Measurements from ENCODE around the gene TEAD1.
"Not testable (repeated sequence)": the region's sequence is repeated elsewhere in the genome, so short reads cannot be mapped to it uniquely, and the experiment has no call there.

Gene TEAD1

GRCh38 chr11:12756454-12756806 lies 82.2 kb downstream of the TEAD1 start:
- no peak overlapping the region for H4K8ac ChIP-seq (ENCODE audit: low read depth, low read length)
- H2BK5ac ChIP-seq (ENCODE audit: low read length): no peak overlapping the region
- peaks cover 0 to 3% of the 10 kb centered on the region in 2 donors for H3K36me3 ChIP-seq (replicated peaks in 1 of 2; ENCODE audit: control insufficient read depth in 2 of 2, insufficient read depth in 2 of 2, low read length in 2 of 2)
- H4K91ac ChIP-seq (ENCODE audit: low read depth, low read length, poor library complexity): no peak overlapping the region
- no peak overlapping the region for H2AK5ac ChIP-seq (ENCODE audit: low read depth, low read length)
- H3K27me3 ChIP-seq (ENCODE audit: control insufficient read depth in 3 of 3, insufficient read depth in 3 of 3, low read depth in 1 of 3, low read length in 3 of 3): no peaks in the 10 kb centered on the region
- H3K4me3 ChIP-seq (ENCODE audit: low read length in 2 of 2): no peak overlapping the region
- H3K4me1 ChIP-seq (ENCODE audit: control insufficient read depth in 2 of 2, insufficient read depth in 1 of 2, low read depth in 1 of 2, low read length in 2 of 2): peaks cover 3 to 11% of the 10 kb centered on the region in 2 donors
- H2BK120ac ChIP-seq (ENCODE audit: low read depth, low read length): no peak overlapping the region
- H3K9ac ChIP-seq (ENCODE audit: low read depth, low read length, poor library complexity): no peak overlapping the region
- H2BK12ac ChIP-seq (ENCODE audit: low read length): no peak overlapping the region
- no peak overlapping the region for H3K4me2 ChIP-seq (ENCODE audit: insufficient read depth, low read length, poor library complexity, severe bottlenecking)
- no peak overlapping the region for H3K27ac ChIP-seq (replicated peaks; ENCODE audit: low read length)
- H3K4ac ChIP-seq (ENCODE audit: low read length): no peak overlapping the region
- H3K14ac ChIP-seq (ENCODE audit: low read length): no peak overlapping the region
- no peak overlapping the region for H2AFZ ChIP-seq (ENCODE audit: low read length)
- no peak overlapping the region for H2BK15ac ChIP-seq (ENCODE audit: low read length)
- peaks cover 2% of the 10 kb centered on the region for H3K79me1 ChIP-seq (ENCODE audit: low read depth, low read length)
- WGBS, 2 donors (ENCODE audit: extremely low coverage in 2 of 2, insufficient read length in 2 of 2, insufficient replicate concordance in 1 of 2): no CpG with 5 or more reads among the region's 1 CpG
- no peak overlapping the region for H3K23ac ChIP-seq (ENCODE audit: low read depth, low read length, poor library complexity)
- no peaks in the 10 kb centered on the region for H3K9me3 ChIP-seq (replicated peaks in 1 of 2; ENCODE audit: control insufficient read depth in 2 of 2, insufficient read depth in 1 of 2, low read depth in 1 of 2, low read length in 2 of 2)
- DNase-seq (ENCODE audit: low spot score): no peak
- no peak overlapping the region for H3K18ac ChIP-seq (ENCODE audit: low read length)

GRCh38 chr11:12756867-12757266 lies 82.6 kb downstream of the TEAD1 start:
- H2AK5ac ChIP-seq (ENCODE audit: low read depth, low read length): no peak overlapping the region
- no peak for DNase-seq (ENCODE audit: low spot score)
- no peaks in the 10 kb centered on the region for H3K27me3 ChIP-seq (ENCODE audit: control insufficient read depth in 3 of 3, insufficient read depth in 3 of 3, low read depth in 1 of 3, low read length in 3 of 3)
- no peak overlapping the region for H3K27ac ChIP-seq (replicated peaks; ENCODE audit: low read length)
- no peak overlapping the region for H3K4me3 ChIP-seq (ENCODE audit: low read length in 2 of 2)
- H3K9me3 ChIP-seq (replicated peaks in 1 of 2; ENCODE audit: control insufficient read depth in 2 of 2, insufficient read depth in 1 of 2, low read depth in 1 of 2, low read length in 2 of 2): no peaks in the 10 kb centered on the region
- no peak overlapping the region for H3K4me2 ChIP-seq (ENCODE audit: insufficient read depth, low read length, poor library complexity, severe bottlenecking)
- no peak overlapping the region for H2BK5ac ChIP-seq (ENCODE audit: low read length)
- peaks cover 0 to 3% of the 10 kb centered on the region in 2 donors for H3K36me3 ChIP-seq (replicated peaks in 1 of 2; ENCODE audit: control insufficient read depth in 2 of 2, insufficient read depth in 2 of 2, low read length in 2 of 2)
- no peak overlapping the region for H2BK12ac ChIP-seq (ENCODE audit: low read length)
- no peak overlapping the region for H4K8ac ChIP-seq (ENCODE audit: low read depth, low read length)
- H2BK15ac ChIP-seq (ENCODE audit: low read length): no peak overlapping the region
- H3K18ac ChIP-seq (ENCODE audit: low read length): no peak overlapping the region
- H2AFZ ChIP-seq (ENCODE audit: low read length): no peak overlapping the region
- no CpG with 5 or more reads among the region's 3 CpGs for WGBS, 2 donors (ENCODE audit: extremely low coverage in 2 of 2, insufficient read length in 2 of 2, insufficient replicate concordance in 1 of 2)
- no peak overlapping the region for H3K9ac ChIP-seq (ENCODE audit: low read depth, low read length, poor library complexity)
- no peak overlapping the region for H4K91ac ChIP-seq (ENCODE audit: low read depth, low read length, poor library complexity)
- no peak overlapping the region for H3K23ac ChIP-seq (ENCODE audit: low read depth, low read length, poor library complexity)
- H3K14ac ChIP-seq (ENCODE audit: low read length): no peak overlapping the region
- H3K4ac ChIP-seq (ENCODE audit: low read length): no peak overlapping the region
- H2BK120ac ChIP-seq (ENCODE audit: low read depth, low read length): no peak overlapping the region
- H3K4me1 ChIP-seq (ENCODE audit: control insufficient read depth in 2 of 2, insufficient read depth in 1 of 2, low read depth in 1 of 2, low read length in 2 of 2): peaks cover 0 to 13% of the 10 kb centered on the region in 2 donors
- H3K79me1 ChIP-seq (ENCODE audit: low read depth, low read length): peaks cover 2% of the 10 kb centered on the region

- H2BK120ac ChIP-seq (ENCODE audit: low read depth, low read length): no peak overlapping the region
- H3K9ac ChIP-seq (ENCODE audit: low read depth, low read length, poor library complexity): no peak overlapping the region
- H3K23ac ChIP-seq (ENCODE audit: low read depth, low read length, poor library complexity): no peak overlapping the region
- H3K4me2 ChIP-seq (ENCODE audit: insufficient read depth, low read length, poor library complexity, severe bottlenecking): no peak overlapping the region
- H2BK5ac ChIP-seq (ENCODE audit: low read length): no peak overlapping the region
- H2BK12ac ChIP-seq (ENCODE audit: low read length): no peak overlapping the region
- H3K9me3 ChIP-seq (replicated peaks in 1 of 2; ENCODE audit: control insufficient read depth in 2 of 2, insufficient read depth in 1 of 2, low read depth in 1 of 2, low read length in 2 of 2): no peaks in the 10 kb centered on the region
- peaks cover 0 to 13% of the 10 kb centered on the region in 2 donors for H3K4me1 ChIP-seq (ENCODE audit: control insufficient read depth in 2 of 2, insufficient read depth in 1 of 2, low read depth in 1 of 2, low read length in 2 of 2)
- H3K27ac ChIP-seq (replicated peaks; ENCODE audit: low read length): no peak overlapping the region
- no peak overlapping the region for H3K4me3 ChIP-seq (ENCODE audit: low read length in 2 of 2)
- H2AK5ac ChIP-seq (ENCODE audit: low read depth, low read length): no peak overlapping the region
- H3K36me3 ChIP-seq (replicated peaks in 1 of 2; ENCODE audit: control insufficient read depth in 2 of 2, insufficient read depth in 2 of 2, low read length in 2 of 2): no peaks in the 10 kb centered on the region
- H4K8ac ChIP-seq (ENCODE audit: low read depth, low read length): no peak overlapping the region
- H4K91ac ChIP-seq (ENCODE audit: low read depth, low read length, poor library complexity): no peak overlapping the region
- H3K79me1 ChIP-seq (ENCODE audit: low read depth, low read length): peaks cover 2% of the 10 kb centered on the region
- WGBS, 2 donors (ENCODE audit: extremely low coverage in 2 of 2, insufficient read length in 2 of 2, insufficient replicate concordance in 1 of 2): no CpG with 5 or more reads among the region's 2 CpGs
- DNase-seq (ENCODE audit: low spot score): no peak
- H2AFZ ChIP-seq (ENCODE audit: low read length): no peak overlapping the region
- no peak overlapping the region for H3K4ac ChIP-seq (ENCODE audit: low read length)
- H2BK15ac ChIP-seq (ENCODE audit: low read length): no peak overlapping the region
- H3K27me3 ChIP-seq (ENCODE audit: control insufficient read depth in 3 of 3, insufficient read depth in 3 of 3, low read depth in 1 of 3, low read length in 3 of 3): no peaks in the 10 kb centered on the region
- no peak overlapping the region for H3K14ac ChIP-seq (ENCODE audit: low read length)
- H3K18ac ChIP-seq (ENCODE audit: low read length): no peak overlapping the region
These were observed 83.2 kb downstream of the TEAD1 start for GRCh38 chr11:12757416-12757815.

GRCh38 chr11:12758117-12758516 lies 83.9 kb downstream of the TEAD1 start:
- not testable (repeated sequence) for H3K27me3 ChIP-seq (ENCODE audit: control insufficient read depth in 3 of 3, insufficient read depth in 3 of 3, low read depth in 1 of 3, low read length in 3 of 3); H2AFZ ChIP-seq (ENCODE audit: low read length); H2BK120ac ChIP-seq (ENCODE audit: low read depth, low read length); H2AK5ac ChIP-seq (ENCODE audit: low read depth, low read length); H3K79me1 ChIP-seq (ENCODE audit: low read depth, low read length); H3K9me3 ChIP-seq (replicated peaks in 1 of 2; ENCODE audit: control insufficient read depth in 2 of 2, insufficient read depth in 1 of 2, low read depth in 1 of 2, low read length in 2 of 2); H4K91ac ChIP-seq (ENCODE audit: low read depth, low read length, poor library complexity); H3K23ac ChIP-seq (ENCODE audit: low read depth, low read length, poor library complexity); H3K36me3 ChIP-seq (replicated peaks in 1 of 2; ENCODE audit: control insufficient read depth in 2 of 2, insufficient read depth in 2 of 2, low read length in 2 of 2); H3K4ac ChIP-seq (ENCODE audit: low read length); H2BK15ac ChIP-seq (ENCODE audit: low read length); H3K18ac ChIP-seq (ENCODE audit: low read length); H4K8ac ChIP-seq (ENCODE audit: low read depth, low read length); H3K14ac ChIP-seq (ENCODE audit: low read length); H3K4me3 ChIP-seq (ENCODE audit: low read length in 2 of 2); H2BK5ac ChIP-seq (ENCODE audit: low read length); H3K9ac ChIP-seq (ENCODE audit: low read depth, low read length, poor library complexity); H3K4me2 ChIP-seq (ENCODE audit: insufficient read depth, low read length, poor library complexity, severe bottlenecking); DNase-seq (ENCODE audit: low spot score); H2BK12ac ChIP-seq (ENCODE audit: low read length); H3K27ac ChIP-seq (replicated peaks; ENCODE audit: low read length)
- WGBS, 2 donors (ENCODE audit: extremely low coverage in 2 of 2, insufficient read length in 2 of 2, insufficient replicate concordance in 1 of 2): no CpG with 5 or more reads among the region's 6 CpGs
- peaks cover 0 to 14% of the 10 kb centered on the region in 2 donors for H3K4me1 ChIP-seq (ENCODE audit: control insufficient read depth in 2 of 2, insufficient read depth in 1 of 2, low read depth in 1 of 2, low read length in 2 of 2)

Data from neuronal stem cell (in vitro differentiated cells).